Subcutaneous adipose tissue (tissue), 4 donors: Measurements from ENCODE around the gene SVBP. TPM values are rescaled to one million over a fixed set of nuclear protein-coding genes. Genes with fewer than 3 reads are reported as not detected.

ENCODE experiments used
- CTCF ChIP-seq: fragments of 450-650 bp; IDR thresholded peaks from one replicate; pipeline ENCODE4 v1.5.1; 2016; ENCODE audit warnings: low read depth, mild to moderate bottlenecking, control low read depth, antibody characterized with exemption, moderate library complexity
- total RNA-seq, 4 donors: library from RNA; depleted of rRNA; stranded (reverse); fragments of >200 nt; gene quantifications; one replicate each; pipeline ENCODE4 v1.1.0, GENCODE V29; 2016

Gene SVBP
- total RNA-seq, 4 donors from 2014 or later, result 28.6 to 73.4 (median 36.2) TPM

- no peak for TF ChIP-seq CTCF
Measured at GRCh38 chr1:42797414-42797813, 19.8 kb downstream of the SVBP start.

- TF ChIP-seq CTCF, result no peak
Measured at GRCh38 chr1:42793824-42794223, 23.4 kb downstream of the SVBP start.

GRCh38 chr1:42788021-42788420, 29.2 kb downstream of the SVBP start:
- no peak for TF ChIP-seq CTCF

- TF ChIP-seq CTCF, result no peak
Measured at GRCh38 chr1:42786097-42786496, 31.1 kb downstream of the SVBP start.

- TF ChIP-seq CTCF, result no peak
Measured at GRCh38 chr1:42784946-42785693, 32.1 kb downstream of the SVBP start, which contains the start of gene TMEM269. TMEM269 (plus strand) TSS chr1:42784991; CDS start chr1:42789894, 4,903 bp downstream.

GRCh38 chr1:42784547-42784945, 32.7 kb downstream of the SVBP start:
- TF ChIP-seq CTCF, result no peak

GRCh38 chr1:42783092-42783491, 34.1 kb downstream of the SVBP start:
- TF ChIP-seq CTCF, result no peak
